ACHN (cell line): ENCODE data around the gene SPTBN4.
A peak's percentile ranks its signal among the peaks of the same experiment; 100 is the strongest.

ENCODE experiments used
- DNase-seq: peaks from one replicate; pipeline ENCODE4 v3.0.0-alpha.2; 2015
- in situ Hi-C: cut with HindIII; loops from 2 replicates; pipeline ENCODE4 v1.10.0; 2017; ENCODE audit warnings: low sequenced_read_pairs, low pct_ligation_motif_present, low pct_unique_long_range_greater_than_20kb

Gene SPTBN4

GRCh38 chr19:40570313-40571004, 103.7 kb downstream of the SPTBN4 start:
- in situ Hi-C loops: no loop called here
- peak; percentile 98 for DNase-seq

- in situ Hi-C loops: no loop called here
- no peak for DNase-seq
These were observed 104.2 kb downstream of the SPTBN4 start for GRCh38 chr19:40571005-40571318.

GRCh38 chr19:40571831-40572495, 105.2 kb downstream of the SPTBN4 start:
- no peak for DNase-seq
- in situ Hi-C loops: no loop called here

GRCh38 chr19:40575326-40575725, 108.5 kb downstream of the SPTBN4 start:
- no peak for DNase-seq

GRCh38 chr19:40576151-40576584, 109.4 kb downstream of the SPTBN4 start:
- DNase-seq: no peak

More at GRCh38 chr19:40575326-40575725, 108.5 kb downstream of the SPTBN4 start:
- in situ Hi-C loops: no loop called here

GRCh38 chr19:40576585-40577451, 110.0 kb downstream of the SPTBN4 start, which contains the start of gene SHKBP1:
Gene SHKBP1, plus strand, starts transcription at chr19:40576873. Its CDS starts 27 bp downstream, at chr19:40576900.
- in situ Hi-C loops: no loop called here
- DNase-seq: peak; percentile 93

More at GRCh38 chr19:40576151-40576584, 109.4 kb downstream of the SPTBN4 start:
- in situ Hi-C loops: no loop called here

GRCh38 chr19:40578442-40578908, 111.7 kb downstream of the SPTBN4 start:
- in situ Hi-C loops: no loop called here
- peak; percentile 30 for DNase-seq

GRCh38 chr19:40580619-40581018, 113.8 kb downstream of the SPTBN4 start:
- no peak for DNase-seq
- in situ Hi-C loops: no loop called here

- in situ Hi-C loops: no loop called here
- no peak for DNase-seq
These were observed 114.7 kb downstream of the SPTBN4 start for GRCh38 chr19:40581531-40581930.

GRCh38 chr19:40582467-40582866, 115.7 kb downstream of the SPTBN4 start:
- DNase-seq: no peak
- in situ Hi-C loops: no loop called here

GRCh38 chr19:40583283-40583682, 116.5 kb downstream of the SPTBN4 start:
- DNase-seq: no peak
- in situ Hi-C loops: no loop called here

GRCh38 chr19:40584007-40584406, 117.2 kb downstream of the SPTBN4 start:
- DNase-seq: peak; percentile 40
- in situ Hi-C loops: no loop called here

- peak; percentile 65 for DNase-seq
- in situ Hi-C loops: no loop called here
These were observed 118.6 kb downstream of the SPTBN4 start for GRCh38 chr19:40585241-40585981.

GRCh38 chr19:40585982-40586422, 119.2 kb downstream of the SPTBN4 start:
- in situ Hi-C loops: no loop called here

GRCh38 chr19:40586611-40587010, 119.8 kb downstream of the SPTBN4 start:
- DNase-seq: no peak

More at GRCh38 chr19:40585982-40586422, 119.2 kb downstream of the SPTBN4 start:
- no peak for DNase-seq

GRCh38 chr19:40588110-40588854, 121.5 kb downstream of the SPTBN4 start:
- DNase-seq: no peak
- in situ Hi-C loops: no loop called here

More at GRCh38 chr19:40586611-40587010, 119.8 kb downstream of the SPTBN4 start:
- in situ Hi-C loops: no loop called here

- in situ Hi-C loops: no loop called here
- DNase-seq: no peak
These were observed 122.2 kb downstream of the SPTBN4 start for GRCh38 chr19:40588926-40589569.
